Stomach (tissue), 9 donors: ENCODE data around the gene CALCOCO2. TPM values are rescaled to one million over a fixed set of nuclear protein-coding genes. Genes with fewer than 3 reads are reported as not detected.
A peak's percentile ranks its signal among the peaks of the same experiment; 100 is the strongest.
"Not testable (repeated sequence)": the region's sequence is repeated elsewhere in the genome, so short reads cannot be mapped to it uniquely, and the experiment has no call there.

Experiments used
- DNase-seq, 2 donors: peaks; one replicate each; pipeline versions ENCODE4 v3.0.0 to v3.0.0-alpha.2; 2013 to 2019
- H3K27ac ChIP-seq, 5 donors: fragments of 200-600 bp in 4 of 5; sonication (generic) in 4 of 5; one replicate each; pipeline ENCODE4 v1.5.1; 2013 to 2019; ENCODE audit warnings: mild to moderate bottlenecking in 1 of 5, moderate library complexity in 1 of 5
- H3K27me3 ChIP-seq, 3 donors: fragments of 200-600 bp; sonication (generic); one replicate each; pipeline ENCODE4 v1.5.1; 2017 to 2019; ENCODE audit warnings: mixed run types in 1 of 3
- H3K36me3 ChIP-seq, 4 donors: fragments of 200-600 bp; sonication (generic); 1 replicate in 3 of 4; 2 replicates in 1 of 4; pipeline ENCODE4 v1.5.1; 2016 to 2019
- H3K4me1 ChIP-seq, 4 donors: fragments of 200-600 bp; sonication (generic); one replicate each; pipeline ENCODE4 v1.5.1; 2016 to 2019
- H3K4me3 ChIP-seq, 4 donors: fragments of 200-600 bp; sonication (generic) in 3 of 4; one replicate each; pipeline ENCODE4 v1.5.1; 2016 to 2019; ENCODE audit warnings: mild to moderate bottlenecking in 1 of 4
- H3K9me3 ChIP-seq, 4 donors: fragments of 200-600 bp; sonication (generic); one replicate each; pipeline ENCODE4 v1.5.1; 2016 to 2019
- EP300 ChIP-seq: sonication (generic); formaldehyde crosslinking; IDR thresholded peaks from one replicate; pipeline ENCODE4 v1.6.1; 2017; ENCODE audit warnings: antibody characterized with exemption
- POLR2A ChIP-seq, 4 donors: fragments of 450-650 bp; IDR thresholded peaks; one replicate each; pipeline ENCODE4 v1.6.1; 2016; ENCODE audit warnings: antibody characterized with exemption in 4 of 4, control low read depth in 2 of 4, mild to moderate bottlenecking in 1 of 4, moderate library complexity in 1 of 4
- POLR2AphosphoS5 ChIP-seq, 3 donors: sonication (generic); formaldehyde crosslinking; IDR thresholded peaks; one replicate each; pipeline ENCODE4 v1.6.1; 2016; ENCODE audit warnings: antibody characterized with exemption in 3 of 3
- WGBS, 5 donors: extraction: QIAGEN DNeasy Blood & Tissue Kit in 3 of 5; methylation state at CpG; one replicate each; pipeline versions ENCODE4 v1.1.5 to v1.1.7; 2013 to 2018; 5-methylcytosine and 5-hydroxymethylcytosine counted together
- intact Hi-C: fragments of 100-400 bp; cut with DNase I; formaldehyde crosslinking; loops from one replicate; pipeline ENCODE4 v1.15.1; 2023; ENCODE audit warnings: low total_unique reads
- polyA plus RNA-seq, 3 donors: library from polyadenylated mRNA; stranded (reverse); fragments of 200-250 nt; gene quantifications; one replicate each; pipeline ENCODE4 v1.2.3, GENCODE V29; 2013
- total RNA-seq, 5 donors: library from RNA; depleted of rRNA; stranded (reverse); fragments of >200 nt; gene quantifications; one replicate each; pipeline versions ENCODE4 v1.1.0 to v1.2.3, GENCODE V29; 2014 to 2016
- TF ChIP-seq, protein P1 (sequence below), 7 experiments: fragments of 450-650 bp in 4 of 7; fragments of 200-600 bp in 3 of 7; sonication (generic) in 3 of 7; IDR thresholded peaks; one replicate each; pipeline ENCODE4 v1.5.1; 2016 to 2019; ENCODE audit warnings: antibody characterized with exemption in 7 of 7, control low read depth in 2 of 7, mild to moderate bottlenecking in 1 of 7
- donor health status: healthy with polysubstance abuse.
- donor health status: Bipolar disorder and iron deficiency.
- donor health status: healthy.

CALCOCO2 gene
- total and polyA plus RNA-seq, 8 donors, result 43.0 to 109 (median 69.4) TPM

DNA sequence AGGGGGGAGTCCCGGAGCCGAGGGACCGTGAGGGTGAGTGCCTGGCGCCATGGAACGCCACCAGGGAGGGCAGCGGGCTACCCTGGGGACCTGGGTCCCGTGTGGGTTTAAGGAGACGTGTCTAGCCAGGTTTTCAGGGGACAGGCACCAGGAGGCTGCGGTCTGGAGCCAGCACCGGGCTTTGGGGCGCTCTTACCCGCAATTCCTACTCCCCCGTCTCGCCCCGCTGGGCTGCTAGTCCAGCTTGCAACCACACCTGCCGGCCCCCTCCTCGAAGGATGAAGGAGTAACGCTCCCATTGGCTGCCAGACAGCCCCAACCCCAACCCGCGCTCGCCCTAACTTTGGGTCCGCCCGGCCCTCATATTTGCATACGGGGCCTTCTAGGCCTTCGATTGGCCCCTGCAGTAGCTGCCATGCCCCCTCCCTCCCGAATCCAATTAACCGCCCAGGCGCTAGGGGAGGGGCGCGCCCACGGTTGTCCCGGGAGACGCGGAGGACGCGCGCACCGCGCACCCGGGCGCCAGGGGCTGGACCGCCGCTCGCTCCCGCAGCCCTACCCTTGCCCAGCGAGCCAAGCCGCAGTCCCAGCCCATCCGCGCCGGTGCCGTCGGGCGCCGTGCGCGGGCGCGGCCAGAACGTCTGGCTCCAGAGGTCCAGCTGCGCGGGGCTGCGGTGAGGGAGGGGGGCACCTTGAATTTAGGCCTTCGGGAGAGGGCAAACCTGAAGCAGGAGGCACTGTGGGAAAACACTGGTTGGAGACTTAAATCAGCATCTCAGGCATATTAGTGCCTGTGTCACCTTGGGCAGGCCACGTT, 13.9 kb upstream of the CALCOCO2 start, which contains the start of gene TTLL6:
TSS of gene TTLL6 (minus strand) at position 456 of the 817 bp plus-strand sequence. CDS start at position 299, 157 bp downstream.
- Histone ChIP-seq H3K27me3 (peaks cover 0 to 51% (median 0%) of the 10 kb centered on the region in 3 donors), H3K4me1 (peaks cover 14 to 27% (median 20%) of the 10 kb centered on the region in 4 donors), H3K36me3 (no peaks in the 10 kb centered on the region), H3K27ac (peak within 1 kb of the TSS in 4 of 5 donors; percentile 1 to 68 (median 24)), H3K4me3 (peak within 1 kb of the TSS; percentile 43 to 56 (median 50)), H3K9me3 (no peaks in the 10 kb centered on the region)
- intact Hi-C loops, result no loop called here
- peak; percentile 92 to 96 for DNase-seq
- 1 to 4% (median 2%) methylated on average over 21 to 64 of the region's 64 CpGs for WGBS, 5 donors
- no peak for TF ChIP-seq POLR2A (IDR thresholded peaks at IDR 0.05)
- peak in 1 of 3 donors; percentile 56 for TF ChIP-seq POLR2AphosphoS5 (IDR thresholded peaks at IDR 0.05)
- TF ChIP-seq EP300, result no peak
- TF ChIP-seq, protein P1, sequence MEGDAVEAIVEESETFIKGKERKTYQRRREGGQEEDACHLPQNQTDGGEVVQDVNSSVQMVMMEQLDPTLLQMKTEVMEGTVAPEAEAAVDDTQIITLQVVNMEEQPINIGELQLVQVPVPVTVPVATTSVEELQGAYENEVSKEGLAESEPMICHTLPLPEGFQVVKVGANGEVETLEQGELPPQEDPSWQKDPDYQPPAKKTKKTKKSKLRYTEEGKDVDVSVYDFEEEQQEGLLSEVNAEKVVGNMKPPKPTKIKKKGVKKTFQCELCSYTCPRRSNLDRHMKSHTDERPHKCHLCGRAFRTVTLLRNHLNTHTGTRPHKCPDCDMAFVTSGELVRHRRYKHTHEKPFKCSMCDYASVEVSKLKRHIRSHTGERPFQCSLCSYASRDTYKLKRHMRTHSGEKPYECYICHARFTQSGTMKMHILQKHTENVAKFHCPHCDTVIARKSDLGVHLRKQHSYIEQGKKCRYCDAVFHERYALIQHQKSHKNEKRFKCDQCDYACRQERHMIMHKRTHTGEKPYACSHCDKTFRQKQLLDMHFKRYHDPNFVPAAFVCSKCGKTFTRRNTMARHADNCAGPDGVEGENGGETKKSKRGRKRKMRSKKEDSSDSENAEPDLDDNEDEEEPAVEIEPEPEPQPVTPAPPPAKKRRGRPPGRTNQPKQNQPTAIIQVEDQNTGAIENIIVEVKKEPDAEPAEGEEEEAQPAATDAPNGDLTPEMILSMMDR (IDR thresholded peaks at IDR 0.05), result no peak

DNA sequence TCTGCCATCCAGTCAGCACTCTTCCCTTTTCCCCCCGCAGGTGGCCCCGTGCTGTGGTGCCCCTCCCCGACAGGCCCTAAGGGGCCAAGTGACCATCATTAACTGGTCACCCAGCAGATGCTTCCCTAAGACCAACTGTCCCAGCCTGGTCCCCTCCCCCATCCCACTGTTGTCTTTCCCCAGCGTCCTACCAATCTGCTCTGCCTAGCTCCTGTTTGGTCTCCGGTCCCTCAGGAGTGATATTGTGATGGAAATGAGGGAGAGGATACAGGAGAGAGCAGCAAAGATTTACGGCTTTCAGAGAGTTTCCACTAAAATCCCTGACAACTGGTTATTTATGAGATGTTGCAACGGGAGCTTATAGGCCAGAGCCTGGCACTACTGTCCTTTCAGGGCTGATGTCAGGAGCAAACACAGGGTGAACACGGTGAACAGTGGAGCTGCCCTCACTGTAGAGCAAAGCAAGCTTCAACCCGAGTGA, 12.4 kb upstream of the CALCOCO2 start:
- peaks cover 0 to 51% (median 0%) of the 10 kb centered on the region in 3 donors for H3K27me3 ChIP-seq
- no peaks in the 10 kb centered on the region for H3K36me3 ChIP-seq
- peaks cover 14 to 27% (median 20%) of the 10 kb centered on the region in 4 donors for H3K4me1 ChIP-seq
- H3K9me3 ChIP-seq, result no peaks in the 10 kb centered on the region
- DNase-seq, result no peak
- H3K27ac ChIP-seq, result no peak overlapping the region
- TF ChIP-seq EP300 (no peak), POLR2AphosphoS5 (IDR thresholded peaks at IDR 0.05) (no peak), POLR2A (IDR thresholded peaks at IDR 0.05) (no peak)
- TF ChIP-seq, protein P1 (IDR thresholded peaks at IDR 0.05), result no peak
- intact Hi-C loops, result no loop called here
- H3K4me3 ChIP-seq, result no peak overlapping the region
- 55 to 68% (median 66%) methylated on average over 8 to 9 of the region's 9 CpGs for WGBS, 5 donors

DNA sequence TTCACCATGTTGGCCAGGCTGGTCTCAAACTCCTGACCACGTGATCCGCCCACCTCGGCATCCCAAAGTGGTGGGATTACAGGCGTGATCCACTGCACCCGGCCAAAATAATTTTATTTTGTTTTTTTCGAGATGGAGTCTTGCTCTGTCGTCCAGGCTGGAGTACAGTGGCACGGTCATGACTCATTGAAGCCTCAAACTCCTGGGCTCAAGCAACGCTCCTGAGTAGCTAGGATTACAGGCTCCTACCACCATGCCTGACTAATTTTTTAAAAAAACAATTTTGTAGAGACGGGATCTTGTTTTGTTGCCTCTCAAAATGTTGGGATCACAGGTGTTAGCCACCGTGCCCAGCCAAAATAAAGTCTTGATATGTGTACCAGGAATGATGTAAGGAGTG, 11.4 kb upstream of the CALCOCO2 start:
- no peak for DNase-seq
- Histone ChIP-seq H3K9me3 (no peaks in the 10 kb centered on the region), H3K4me1 (peaks cover 14 to 24% (median 19%) of the 10 kb centered on the region in 4 donors), H3K27me3 (peaks cover 0 to 49% (median 0%) of the 10 kb centered on the region in 3 donors), H3K4me3 (no peak overlapping the region), H3K27ac (no peak overlapping the region), H3K36me3 (no peaks in the 10 kb centered on the region)
- TF ChIP-seq, protein P1 (IDR thresholded peaks at IDR 0.05), result no peak
- no peak for TF ChIP-seq EP300
- intact Hi-C loops, result no loop called here
- 79 to 89% (median 83%) methylated on average over 11 of the region's 11 CpGs for WGBS, 5 donors

DNA sequence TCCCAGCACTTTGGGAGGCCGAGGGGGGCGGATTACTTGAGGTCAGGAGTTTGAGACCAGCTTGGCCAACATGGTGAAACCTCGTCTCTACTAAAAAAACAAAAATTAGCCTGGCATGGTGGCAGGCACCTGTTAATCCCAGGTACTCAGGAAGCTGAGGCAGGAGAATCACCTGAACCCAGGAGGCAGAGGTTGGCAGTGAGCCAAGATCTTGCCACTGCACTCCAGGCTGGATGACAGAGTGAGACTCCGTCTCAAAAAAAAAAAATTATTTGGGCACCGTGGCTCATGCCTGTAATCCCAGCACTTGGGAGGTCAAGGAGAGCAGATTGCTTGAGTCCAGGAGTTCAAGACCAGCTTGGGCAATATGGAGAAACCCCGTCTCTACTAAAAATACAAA, 9.9 kb upstream of the CALCOCO2 start:
- peaks cover 14 to 19% (median 18%) of the 10 kb centered on the region in 4 donors for H3K4me1 ChIP-seq
- H3K9me3 ChIP-seq, intact Hi-C loops, H3K4me3 ChIP-seq, H3K27ac ChIP-seq, DNase-seq, H3K36me3 ChIP-seq: not testable (repeated sequence)
- peaks cover 0 to 48% (median 0%) of the 10 kb centered on the region in 3 donors for H3K27me3 ChIP-seq
- WGBS, 5 donors, result 61 to 71% (median 65%) methylated on average over 6 of the region's 6 CpGs
